Measurements from ENCODE around the gene DUSP3. TPM values are rescaled to one million over a fixed set of nuclear protein-coding genes. Genes with fewer than 3 reads are reported as not detected.

The DUSP3 gene
- total and polyA plus RNA-seq, 2 donors (not counting 1 experiment from before 2014, with no cell fraction given), result 8.9 to 18.2 TPM

DNA sequence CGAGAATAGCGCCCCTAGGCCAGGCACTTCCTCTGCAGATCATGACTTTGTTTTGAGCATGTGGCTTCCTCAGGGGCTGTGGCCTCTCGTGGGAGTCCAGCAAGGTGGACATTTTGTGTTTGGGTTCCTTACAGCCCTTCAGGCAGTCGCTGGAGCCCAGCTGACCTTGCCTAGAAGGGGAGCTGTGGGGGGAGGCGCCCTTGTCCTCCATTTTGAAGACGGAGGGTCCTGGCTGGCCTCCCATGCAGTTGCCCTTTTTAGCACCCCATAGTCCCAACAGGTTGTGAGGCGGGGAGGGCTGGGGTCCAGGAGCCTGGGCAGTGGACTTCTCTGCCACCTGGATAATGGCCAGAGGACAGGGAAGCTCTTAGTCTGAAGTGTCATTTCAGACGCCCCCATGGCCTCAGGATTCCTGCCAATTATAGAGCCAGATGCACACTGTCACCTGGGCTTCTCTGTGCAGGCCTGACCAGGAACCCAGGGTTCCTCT lies 21.6 kb downstream of the DUSP3 start:
- peaks cover 45% of the 10 kb centered on the region for H3K27me3 Mint-ChIP-seq

DNA sequence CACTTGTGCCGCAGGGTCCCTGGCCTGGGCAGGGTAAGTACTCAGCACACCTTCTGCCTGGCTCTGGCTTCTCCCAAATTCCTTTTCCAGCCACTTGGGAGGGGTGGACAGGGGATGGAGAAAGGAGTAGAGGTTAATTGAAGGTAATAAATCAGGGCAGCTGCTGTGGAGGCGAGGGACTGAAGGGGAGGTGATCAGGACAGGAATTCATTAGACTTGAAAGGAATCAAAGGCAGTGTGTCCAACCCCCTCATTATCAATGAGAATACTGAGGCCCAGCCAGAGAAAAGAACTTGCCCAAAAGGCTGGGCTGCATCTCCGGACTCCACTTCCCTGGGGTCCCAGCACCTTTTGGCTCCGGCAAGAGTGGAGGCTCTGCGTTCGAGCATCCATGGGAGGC lies 22.6 kb downstream of the DUSP3 start:
- 100% methylated on average over 1 of the region's 6 CpGs for WGBS (ENCODE audit: insufficient coverage)

More for the DNA sequence above, 21.6 kb downstream of the DUSP3 start:
- no peaks in the 10 kb centered on the region for H3K9me3 Mint-ChIP-seq (ENCODE audit: insufficient read depth)
- ChIA-PET CTCF (interaction anchor here (2.0 to 16.1 kb wide), 3 partner anchors 9 to 181 kb away, joined by 6 to 524 read pairs (median 19); no protein-coding TSS in a partner anchor), POLR2A (no interaction called here)
- no peaks in the 10 kb centered on the region for H3K79me2 ChIP-seq (ENCODE audit: control insufficient read depth, insufficient read depth, low read length)
- no peak overlapping the region for H3K27ac Mint-ChIP-seq
- H3K9ac ChIP-seq (ENCODE audit: low read length), result no peak overlapping the region
- H4K20me1 ChIP-seq (ENCODE audit: control insufficient read depth, insufficient read depth, low read length, poor library complexity, severe bottlenecking), result no peaks in the 10 kb centered on the region
- no peaks in the 10 kb centered on the region for H3K4me1 Mint-ChIP-seq
- H2AFZ ChIP-seq (ENCODE audit: insufficient read depth, low read depth, low read length, poor library complexity, severe bottlenecking), result no peak overlapping the region
- TF ChIP-seq, protein P1, sequence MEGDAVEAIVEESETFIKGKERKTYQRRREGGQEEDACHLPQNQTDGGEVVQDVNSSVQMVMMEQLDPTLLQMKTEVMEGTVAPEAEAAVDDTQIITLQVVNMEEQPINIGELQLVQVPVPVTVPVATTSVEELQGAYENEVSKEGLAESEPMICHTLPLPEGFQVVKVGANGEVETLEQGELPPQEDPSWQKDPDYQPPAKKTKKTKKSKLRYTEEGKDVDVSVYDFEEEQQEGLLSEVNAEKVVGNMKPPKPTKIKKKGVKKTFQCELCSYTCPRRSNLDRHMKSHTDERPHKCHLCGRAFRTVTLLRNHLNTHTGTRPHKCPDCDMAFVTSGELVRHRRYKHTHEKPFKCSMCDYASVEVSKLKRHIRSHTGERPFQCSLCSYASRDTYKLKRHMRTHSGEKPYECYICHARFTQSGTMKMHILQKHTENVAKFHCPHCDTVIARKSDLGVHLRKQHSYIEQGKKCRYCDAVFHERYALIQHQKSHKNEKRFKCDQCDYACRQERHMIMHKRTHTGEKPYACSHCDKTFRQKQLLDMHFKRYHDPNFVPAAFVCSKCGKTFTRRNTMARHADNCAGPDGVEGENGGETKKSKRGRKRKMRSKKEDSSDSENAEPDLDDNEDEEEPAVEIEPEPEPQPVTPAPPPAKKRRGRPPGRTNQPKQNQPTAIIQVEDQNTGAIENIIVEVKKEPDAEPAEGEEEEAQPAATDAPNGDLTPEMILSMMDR (IDR thresholded peaks at IDR 0.05), result no peak
- TF ChIP-seq EZH2 (IDR thresholded peaks at IDR 0.05; ENCODE audit: borderline replicate concordance, insufficient read depth, low read depth, low read length, poor library complexity, severe bottlenecking), result no peak
- H3K4me2 ChIP-seq (replicated peaks; ENCODE audit: low read depth, low read length, poor library complexity, severe bottlenecking), result no peak overlapping the region
- no peak overlapping the region for H3K4me3 Mint-ChIP-seq
- H3K27ac ChIP-seq (ENCODE audit: low read length in 2 of 2), result no peak overlapping the region
- no peak overlapping the region for H3K4me3 ChIP-seq (ENCODE audit: control extremely low read depth in 1 of 5, extremely low read depth in 1 of 5, insufficient read depth in 1 of 5, low read depth in 2 of 5, low read length in 4 of 5)
- no peaks in the 10 kb centered on the region for H3K36me3 ChIP-seq (replicated peaks in 1 of 2; ENCODE audit: control extremely low read depth in 1 of 2, control insufficient read depth in 1 of 2, extremely low read depth in 1 of 2, insufficient read depth in 2 of 2, low read length in 1 of 2)
- intact Hi-C loops (cut with micrococcal nuclease), result no loop called here
- H3K4me1 ChIP-seq (ENCODE audit: control insufficient read depth in 2 of 2, insufficient read depth in 2 of 2, low read length in 2 of 2), result peaks cover 0 to 5% of the 10 kb centered on the region in 2 donors
- DNase-seq (no peak), ATAC-seq (ENCODE audit: low read depth) (no peak)
- no peaks in the 10 kb centered on the region for H3K9me3 ChIP-seq (ENCODE audit: control extremely low read depth in 1 of 3, control insufficient read depth in 2 of 3, insufficient read depth in 1 of 3, low read length in 2 of 3)
- 81% methylated on average over 8 of the region's 8 CpGs for WGBS (ENCODE audit: insufficient coverage)
- peaks cover 0 to 33% (median 9%) of the 10 kb centered on the region in 4 experiments for H3K27me3 ChIP-seq (replicated peaks in 1 of 4; ENCODE audit: control extremely low read depth in 1 of 4, control insufficient read depth in 3 of 4, insufficient read depth in 4 of 4, low read length in 3 of 4)

More for the DNA sequence above, 22.6 kb downstream of the DUSP3 start:
- H3K4me1 ChIP-seq (ENCODE audit: control insufficient read depth in 2 of 2, insufficient read depth in 2 of 2, low read length in 2 of 2), result peaks cover 0 to 5% of the 10 kb centered on the region in 2 donors
- POLR2A ChIA-PET, result no interaction called here
- H4K20me1 ChIP-seq (ENCODE audit: control insufficient read depth, insufficient read depth, low read length, poor library complexity, severe bottlenecking), result no peaks in the 10 kb centered on the region
- Mint-ChIP-seq H3K27ac (no peak overlapping the region), H3K4me1 (no peaks in the 10 kb centered on the region), H3K27me3 (peaks cover 52% of the 10 kb centered on the region), H3K4me3 (no peak overlapping the region), H3K9me3 (ENCODE audit: insufficient read depth) (no peaks in the 10 kb centered on the region)
- no peak overlapping the region for H3K27ac ChIP-seq (ENCODE audit: low read length in 2 of 2)
- intact Hi-C loops (cut with micrococcal nuclease), result no loop called here
- peaks cover 0 to 33% (median 9%) of the 10 kb centered on the region in 4 experiments for H3K27me3 ChIP-seq (replicated peaks in 1 of 4; ENCODE audit: control extremely low read depth in 1 of 4, control insufficient read depth in 3 of 4, insufficient read depth in 4 of 4, low read length in 3 of 4)
- H3K79me2 ChIP-seq (ENCODE audit: control insufficient read depth, insufficient read depth, low read length), result no peaks in the 10 kb centered on the region
- no peak overlapping the region for H3K9ac ChIP-seq (ENCODE audit: low read length)
- no peaks in the 10 kb centered on the region for H3K36me3 ChIP-seq (replicated peaks in 1 of 2; ENCODE audit: control extremely low read depth in 1 of 2, control insufficient read depth in 1 of 2, extremely low read depth in 1 of 2, insufficient read depth in 2 of 2, low read length in 1 of 2)
- H3K4me2 ChIP-seq (replicated peaks; ENCODE audit: low read depth, low read length, poor library complexity, severe bottlenecking), result no peak overlapping the region
- ATAC-seq (ENCODE audit: low read depth) (no peak), DNase-seq (no peak)
- TF ChIP-seq, protein P1 (IDR thresholded peaks at IDR 0.05), result no peak
- TF ChIP-seq EZH2 (IDR thresholded peaks at IDR 0.05; ENCODE audit: borderline replicate concordance, insufficient read depth, low read depth, low read length, poor library complexity, severe bottlenecking), result no peak
- no peak overlapping the region for H3K4me3 ChIP-seq (ENCODE audit: control extremely low read depth in 1 of 5, extremely low read depth in 1 of 5, insufficient read depth in 1 of 5, low read depth in 2 of 5, low read length in 4 of 5)
- H3K9me3 ChIP-seq (ENCODE audit: control extremely low read depth in 1 of 3, control insufficient read depth in 2 of 3, insufficient read depth in 1 of 3, low read length in 2 of 3), result no peaks in the 10 kb centered on the region
- no peak overlapping the region for H2AFZ ChIP-seq (ENCODE audit: insufficient read depth, low read depth, low read length, poor library complexity, severe bottlenecking)
- CTCF ChIA-PET, result interaction anchor here (2.0 to 16.1 kb wide), 3 partner anchors 10 to 180 kb away, joined by 6 to 524 read pairs (median 19); no protein-coding TSS in a partner anchor
